Measurements from ENCODE around the gene CCNF.

DNA sequence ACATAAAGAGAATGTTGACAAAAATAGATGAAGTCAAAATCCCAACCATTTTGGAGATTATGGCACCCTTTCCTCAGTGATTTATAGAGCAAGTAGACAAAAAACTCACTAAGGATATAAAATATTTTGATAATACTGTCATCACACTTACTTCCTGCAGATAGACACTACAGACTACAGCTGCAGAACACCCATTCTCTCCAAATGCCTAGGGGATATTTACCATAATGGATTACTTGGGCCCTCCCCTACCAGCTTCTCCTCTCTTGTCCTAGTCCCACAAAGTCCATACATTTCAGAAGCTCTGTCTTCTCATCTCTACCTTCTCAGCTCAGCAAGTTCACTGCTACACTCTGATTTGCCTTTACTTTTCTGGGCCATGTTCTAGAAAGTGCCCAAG is 37.2 kb upstream of the CCNF start:
- TF ChIP-seq EZH2 (IDR thresholded peaks at IDR 0.05; ENCODE audit: low read length): no peak
- TF ChIP-seq, protein P1, sequence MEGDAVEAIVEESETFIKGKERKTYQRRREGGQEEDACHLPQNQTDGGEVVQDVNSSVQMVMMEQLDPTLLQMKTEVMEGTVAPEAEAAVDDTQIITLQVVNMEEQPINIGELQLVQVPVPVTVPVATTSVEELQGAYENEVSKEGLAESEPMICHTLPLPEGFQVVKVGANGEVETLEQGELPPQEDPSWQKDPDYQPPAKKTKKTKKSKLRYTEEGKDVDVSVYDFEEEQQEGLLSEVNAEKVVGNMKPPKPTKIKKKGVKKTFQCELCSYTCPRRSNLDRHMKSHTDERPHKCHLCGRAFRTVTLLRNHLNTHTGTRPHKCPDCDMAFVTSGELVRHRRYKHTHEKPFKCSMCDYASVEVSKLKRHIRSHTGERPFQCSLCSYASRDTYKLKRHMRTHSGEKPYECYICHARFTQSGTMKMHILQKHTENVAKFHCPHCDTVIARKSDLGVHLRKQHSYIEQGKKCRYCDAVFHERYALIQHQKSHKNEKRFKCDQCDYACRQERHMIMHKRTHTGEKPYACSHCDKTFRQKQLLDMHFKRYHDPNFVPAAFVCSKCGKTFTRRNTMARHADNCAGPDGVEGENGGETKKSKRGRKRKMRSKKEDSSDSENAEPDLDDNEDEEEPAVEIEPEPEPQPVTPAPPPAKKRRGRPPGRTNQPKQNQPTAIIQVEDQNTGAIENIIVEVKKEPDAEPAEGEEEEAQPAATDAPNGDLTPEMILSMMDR (optimal IDR thresholded peaks at IDR 0.05 in 1 of 3, IDR thresholded peaks at IDR 0.05 in 1 of 3, conservative IDR thresholded peaks at IDR 0.05 in 1 of 3; ENCODE audit: extremely low read depth in 1 of 3, insufficient read depth in 2 of 3, low read length in 3 of 3): no peak

Data from keratinocyte (primary cell).